Stimulated activated CD4-positive, alpha-beta T cell treated with anti-CD3 and anti-CD28 coated beads, Interleukin-2, amount 100 ng/mL, for 4 hours (primary cell): ENCODE measurements around the gene TRMT10B.
"Not testable (repeated sequence)": the region's sequence is repeated elsewhere in the genome, so short reads cannot be mapped to it uniquely, and the experiment has no call there.

Experiments used
- DNase-seq: peaks from one replicate; pipeline ENCODE4 v3.0.0-alpha.2; 2020; ENCODE audit warnings: low read depth

Gene TRMT10B

DNA sequence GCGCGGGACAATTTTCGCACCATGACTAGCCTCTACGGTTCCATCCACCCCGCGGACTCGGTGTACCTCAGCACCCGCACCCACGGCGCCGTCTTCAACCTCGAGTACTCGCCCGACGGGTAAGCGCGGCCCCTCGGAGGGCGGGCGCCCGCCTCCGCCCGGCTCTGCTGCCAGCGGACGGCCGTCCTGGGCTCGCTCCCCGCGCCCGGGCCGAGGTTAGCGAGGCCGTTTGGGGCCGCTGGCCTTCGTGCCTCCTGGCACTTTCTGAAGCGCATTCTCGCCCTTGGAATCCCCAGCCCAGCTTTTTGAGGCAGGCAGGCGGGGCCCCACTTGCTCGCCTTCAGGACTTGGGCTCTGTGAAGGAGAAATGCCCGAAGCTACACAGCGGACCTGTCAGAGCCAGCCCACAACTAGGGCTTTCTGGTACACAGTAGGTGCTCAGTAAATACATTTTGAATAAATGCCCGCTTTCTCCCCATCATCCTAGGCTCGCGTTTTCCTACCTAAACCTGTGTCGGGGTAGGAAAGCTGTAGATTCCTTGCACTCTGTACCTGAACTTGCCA is 47.8 kb downstream of the TRMT10B start:
- DNase-seq = no peak

DNA sequence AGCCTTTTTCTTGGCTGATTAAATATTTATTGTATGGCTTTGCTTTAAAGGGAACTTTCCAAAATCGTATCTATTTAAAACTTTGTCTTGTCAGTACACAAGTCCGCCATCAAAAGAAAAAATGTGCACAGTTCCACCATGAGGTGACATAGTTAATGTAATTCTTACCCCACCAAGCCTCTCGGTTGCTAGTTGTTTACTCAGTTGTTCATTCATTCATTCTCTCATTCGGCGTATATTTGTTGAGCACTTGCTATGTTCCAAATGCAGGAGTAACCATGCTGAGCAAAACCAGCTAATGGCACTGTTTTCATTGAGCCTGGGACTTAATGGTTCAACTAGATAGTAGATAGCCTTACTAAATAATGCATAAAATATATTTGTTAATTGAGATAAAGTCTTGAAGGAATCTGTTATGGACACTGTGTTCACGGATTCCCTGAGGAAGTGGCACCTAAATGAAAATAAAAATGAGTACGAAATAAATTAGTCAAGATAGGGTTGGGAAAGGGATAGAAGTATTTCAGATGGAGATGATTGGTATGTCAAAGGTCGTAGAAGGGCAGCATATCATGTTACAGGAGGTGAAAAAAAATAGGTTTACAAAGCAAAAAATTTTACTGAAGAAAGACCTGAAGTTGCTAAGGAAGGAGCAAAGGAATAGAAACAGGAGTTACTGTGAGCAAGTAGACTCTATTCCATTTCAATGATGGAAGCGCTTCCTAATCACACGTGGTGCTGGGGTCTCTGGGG is 48.5 kb downstream of the TRMT10B start:
- no peak for DNase-seq

DNA sequence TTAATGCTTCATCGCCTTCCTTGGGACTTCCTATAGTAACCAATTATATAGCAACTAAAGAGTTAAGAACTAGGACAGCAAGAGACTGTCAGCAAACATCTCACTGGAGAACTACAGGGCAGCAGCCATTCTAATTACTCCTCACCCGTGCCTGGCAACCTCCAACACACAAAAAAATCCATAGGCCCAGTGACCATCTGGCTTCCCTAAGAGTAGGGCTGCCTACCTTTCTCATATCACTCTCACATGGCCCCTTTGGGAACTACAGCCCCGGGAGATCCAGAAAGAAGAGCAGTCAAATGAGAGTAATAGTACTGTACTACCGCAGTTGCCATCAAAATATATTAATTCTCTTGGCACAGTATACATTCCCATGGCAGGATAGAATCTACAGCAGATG is 52.7 kb downstream of the TRMT10B start:
- no peak for DNase-seq

DNA sequence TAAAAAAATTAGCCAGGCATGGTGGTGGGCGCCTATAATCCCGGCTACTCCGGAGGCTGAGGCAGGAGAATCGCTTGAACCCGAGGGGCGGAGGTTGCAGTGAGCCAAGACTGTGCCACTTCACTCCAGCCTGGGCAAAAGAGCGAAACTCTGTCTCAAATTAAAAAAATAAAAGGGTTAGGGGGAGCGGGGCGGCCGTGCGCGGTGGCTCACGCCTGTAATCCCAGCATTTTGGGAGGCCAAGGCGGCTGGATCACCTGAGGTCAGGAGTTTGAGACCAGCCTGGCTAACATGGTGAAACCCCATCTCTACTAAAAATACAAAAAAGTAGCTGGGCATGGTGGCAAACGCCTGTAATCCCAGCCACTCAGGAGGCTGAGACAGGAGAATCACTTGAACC is 56.1 kb downstream of the TRMT10B start:
- not testable (repeated sequence) for DNase-seq

DNA sequence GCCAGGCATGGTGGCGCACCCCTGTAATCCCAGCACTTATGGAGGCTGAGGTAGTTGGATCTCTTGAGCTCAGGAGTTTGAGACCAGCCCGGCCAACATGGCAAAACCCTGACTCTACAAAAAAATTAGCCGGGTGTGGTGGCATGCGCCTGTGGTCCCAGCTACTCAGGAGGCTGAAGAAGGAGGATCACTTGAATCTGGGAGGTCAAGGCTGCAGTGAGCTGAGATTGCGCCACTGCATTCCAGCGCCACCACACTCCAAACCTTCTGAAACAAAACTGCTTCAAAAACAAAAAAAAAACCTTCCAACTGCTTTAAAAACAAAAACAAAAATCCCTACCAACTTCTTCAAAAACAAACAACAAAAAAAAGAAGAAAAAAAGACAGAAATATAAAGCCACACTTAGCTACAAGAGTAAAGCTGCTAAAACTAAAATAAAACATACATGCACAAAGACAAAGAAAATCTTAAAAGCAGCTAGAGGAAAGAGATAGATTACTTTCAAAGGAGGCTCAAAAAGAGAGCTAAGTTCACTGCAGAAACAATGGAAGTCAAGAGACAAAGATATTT is 58.4 kb downstream of the TRMT10B start:
- no peak for DNase-seq

DNA sequence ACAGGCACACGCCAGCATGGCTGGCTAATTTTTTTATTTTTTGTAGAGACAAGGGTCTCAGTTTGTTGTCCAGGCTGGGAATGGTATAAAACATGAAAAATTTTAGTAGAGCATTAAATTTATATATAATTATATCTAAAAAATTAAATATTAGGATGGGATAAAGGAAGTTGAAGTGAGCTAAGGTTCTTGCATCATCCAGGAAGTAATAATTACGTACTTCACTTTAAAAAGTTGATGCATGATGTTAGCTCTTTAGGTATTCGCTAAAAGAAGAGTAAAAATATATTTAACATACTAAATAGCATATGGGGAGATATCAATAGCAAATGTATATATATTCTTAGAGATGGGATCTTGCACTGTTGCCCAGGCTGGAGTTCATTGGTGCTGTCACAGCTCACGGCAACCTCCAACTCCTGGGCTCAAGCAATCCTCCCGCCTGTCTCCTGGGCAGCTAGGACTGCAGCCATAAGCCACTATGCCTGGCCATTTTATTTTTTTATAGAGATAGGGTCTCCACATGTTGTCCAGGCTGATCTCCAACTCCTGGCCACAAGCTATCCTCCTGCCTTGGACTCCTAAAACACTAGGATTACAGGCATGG is 59.3 kb downstream of the TRMT10B start:
- no peak for DNase-seq

DNA sequence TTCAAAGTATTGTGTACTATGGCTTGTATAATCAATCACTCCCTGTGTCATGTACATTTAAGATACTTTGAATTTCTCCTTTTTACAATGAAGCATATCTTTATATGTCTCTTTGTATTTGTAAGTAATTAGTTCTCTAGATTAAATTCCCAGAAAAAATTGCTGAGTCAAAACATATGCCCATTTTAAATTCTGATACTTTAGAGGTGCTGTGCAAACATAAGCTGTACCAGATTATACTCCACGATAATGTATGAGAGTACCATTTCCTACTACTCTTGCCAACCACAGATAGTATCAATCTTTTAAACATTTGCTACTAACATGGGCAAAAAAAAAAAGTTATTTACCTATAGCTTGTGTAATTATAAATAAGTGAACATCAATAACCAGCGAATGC is 65.2 kb downstream of the TRMT10B start:
- no peak for DNase-seq

DNA sequence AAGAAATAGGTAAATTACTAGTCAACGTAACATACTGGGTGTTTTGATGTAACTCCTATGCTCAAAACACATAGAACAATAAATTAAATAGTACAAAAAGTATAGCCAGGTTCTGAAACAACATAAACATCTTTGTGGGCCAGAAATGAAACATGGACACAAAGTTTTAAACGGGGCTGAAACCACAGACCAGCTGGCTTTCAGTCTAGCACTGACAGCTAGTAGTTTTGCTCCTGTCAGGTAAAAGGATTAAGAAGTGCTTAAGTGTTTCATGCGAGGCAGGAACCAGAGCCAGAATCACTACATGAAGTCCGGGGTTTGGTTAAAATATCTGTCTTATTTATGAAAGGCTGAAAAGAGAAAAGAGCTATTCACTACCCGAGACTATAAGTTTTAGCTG is 66.5 kb downstream of the TRMT10B start:
- no peak for DNase-seq

DNA sequence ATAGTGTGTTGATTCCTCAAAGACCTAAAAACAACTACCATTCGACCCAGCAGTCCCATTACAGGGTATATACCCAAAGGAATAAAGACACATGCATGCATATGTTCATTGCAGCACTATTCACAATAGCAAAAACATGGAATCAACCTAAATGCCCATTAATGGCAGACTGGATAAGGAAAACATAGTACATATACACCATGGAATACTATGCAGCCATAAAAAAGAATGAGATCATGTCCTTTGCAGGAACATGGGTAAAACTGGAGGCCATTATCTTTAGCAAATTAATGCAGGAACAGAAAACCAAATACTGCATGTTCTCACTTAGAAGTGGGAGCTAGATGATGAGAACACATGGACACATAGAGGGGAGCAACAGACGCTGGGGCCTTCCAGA is 71.6 kb downstream of the TRMT10B start:
- not testable (repeated sequence) for DNase-seq

DNA sequence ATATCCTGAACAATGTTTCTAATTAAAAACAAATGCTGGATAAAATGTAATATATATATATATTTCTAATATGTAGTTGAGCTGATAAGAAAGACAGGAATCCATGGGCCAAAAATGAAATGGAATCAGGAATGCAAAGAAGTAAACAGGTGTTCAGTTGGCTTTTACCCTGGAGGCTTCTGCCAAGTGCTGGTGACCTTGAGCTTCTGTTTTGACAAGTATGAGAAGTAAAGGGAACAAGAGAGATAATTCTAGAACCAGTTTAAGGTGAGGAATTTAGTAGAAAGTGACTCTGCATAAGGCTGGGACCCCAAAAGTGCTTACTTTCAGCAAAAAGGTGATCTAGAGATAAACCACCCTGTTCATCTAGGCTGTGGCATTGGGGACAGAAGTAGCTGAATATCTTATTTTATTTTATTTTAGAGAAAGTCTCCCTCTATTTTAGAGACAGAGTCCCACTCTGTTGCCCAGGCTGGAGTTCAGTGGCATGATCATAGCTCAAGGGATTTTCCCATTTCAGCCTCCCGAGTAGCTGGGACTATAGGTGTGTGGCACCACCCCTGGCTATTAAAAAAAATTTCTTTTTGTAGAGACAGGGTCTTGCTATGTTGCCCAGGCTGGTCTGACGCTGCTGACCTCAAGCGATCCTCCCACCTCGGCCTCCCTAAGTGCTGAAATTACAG is 74.0 kb downstream of the TRMT10B start:
- DNase-seq = no peak
